Fibroblast of peridontal ligament (primary cell): Measurements from ENCODE around the gene FGF14.

Experiments
- DNase-seq: peaks from one replicate; pipeline ENCODE4 v3.0.0-alpha.2; 2010; ENCODE audit errors: extremely low read depth

The FGF14 gene

DNA sequence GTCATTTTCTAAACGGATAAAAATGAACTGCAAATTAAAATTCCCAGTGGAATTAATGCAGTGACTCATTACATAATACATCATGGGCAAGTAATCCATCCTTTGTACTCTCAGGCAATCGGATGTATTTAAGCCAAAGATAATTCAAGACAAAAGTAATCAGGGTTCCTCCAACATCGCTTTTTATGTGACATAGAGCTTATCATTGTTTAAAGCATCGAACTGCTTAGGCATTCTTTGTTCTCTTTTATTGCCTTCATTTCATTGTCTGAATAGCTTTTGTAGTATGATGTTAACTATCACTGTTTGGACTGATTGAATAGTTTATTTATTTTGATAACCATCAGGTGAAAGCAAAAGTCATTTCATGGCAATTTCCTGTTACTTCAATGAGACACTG is 740.0 kb downstream of the FGF14 start:
- no peak for DNase-seq
